Activated naive CD8-positive, alpha-beta T cell treated with anti-CD3 and anti-CD28 coated beads, Interleukin-2, amount 10 ng/mL, durations not matched to agents 7 days and 5 days (primary cell): ENCODE results near the gene THBS2. TPM values are rescaled to one million over a fixed set of nuclear protein-coding genes. Genes with fewer than 3 reads are reported as not detected.
"Not testable (repeated sequence)": the region's sequence is repeated elsewhere in the genome, so short reads cannot be mapped to it uniquely, and the experiment has no call there.

Source experiments
- ATAC-seq: fragments of 150-1000 bp; cut with Tn5 transposase; one replicate; pipeline ENCODE4 v1.10.0; 2021; ENCODE audit warnings: low read depth, moderate library complexity
- POLR2A ChIA-PET: fragments of 350-600 bp; sonication (Branson Sonifier 250); formaldehyde crosslinking; loops from one replicate; lab custom pipeline; 2021; ENCODE audit warnings: antibody characterized with exemption; lab: Charles Lee
- DNase-seq: peaks from one replicate; pipeline ENCODE4 v3.0.0; 2021
- H3K27ac Mint-ChIP-seq: one replicate; pipeline ENCODE4 v1.8.0; 2022; ENCODE audit warnings: mild to moderate bottlenecking, mixed read lengths
- H3K27me3 Mint-ChIP-seq: one replicate; pipeline ENCODE4 v1.8.0; 2022; ENCODE audit warnings: mild to moderate bottlenecking, moderate library complexity, mixed read lengths
- H3K36me3 Mint-ChIP-seq: one replicate; pipeline ENCODE4 v1.8.0; 2021; ENCODE audit warnings: mild to moderate bottlenecking, mixed read lengths
- H3K4me1 Mint-ChIP-seq: one replicate; pipeline ENCODE4 v1.8.0; 2021; ENCODE audit warnings: mixed read lengths
- H3K4me3 Mint-ChIP-seq: one replicate; pipeline ENCODE4 v1.8.0; 2022; ENCODE audit warnings: mild to moderate bottlenecking, moderate library complexity, mixed read lengths
- H3K9me3 Mint-ChIP-seq: one replicate; pipeline ENCODE4 v1.8.0; 2021; ENCODE audit warnings: mixed read lengths
- total RNA-seq, 2 experiments: library from RNA; stranded (reverse); gene quantifications; one replicate each; pipeline ENCODE4 v1.2.3, GENCODE V29; 2021

The THBS2 gene
- not detected for total RNA-seq

GRCh38 chr6:169253337-169254238, at the start of gene THBS2:
Gene THBS2, minus strand, starts transcription at chr6:169253846. Its CDS starts 3,062 bp downstream, at chr6:169250784.
- DNase-seq: no peak
- Mint-ChIP-seq H3K9me3 (no peaks in the 10 kb centered on the region), H3K36me3 (no peaks in the 10 kb centered on the region), H3K27ac (no peak within 1 kb of the TSS), H3K4me3 (no peak within 1 kb of the TSS), H3K4me1 (peaks cover 3% of the 10 kb centered on the region), H3K27me3 (peaks cover 62% of the 10 kb centered on the region)
- ATAC-seq: no peak
- POLR2A ChIA-PET: no interaction called here

- peaks cover 24% of the 10 kb centered on the region for H3K27me3 Mint-ChIP-seq
- peaks cover 5% of the 10 kb centered on the region for H3K9me3 Mint-ChIP-seq
- H3K27ac Mint-ChIP-seq: no peak overlapping the region
- no peak for ATAC-seq
- H3K36me3 Mint-ChIP-seq: no peaks in the 10 kb centered on the region
- H3K4me3 Mint-ChIP-seq: no peak overlapping the region
- no peaks in the 10 kb centered on the region for H3K4me1 Mint-ChIP-seq
- POLR2A ChIA-PET: no interaction called here
- no peak for DNase-seq
These were observed 49.1 kb upstream of the THBS2 start for GRCh38 chr6:169302716-169303115.

GRCh38 chr6:169302255-169302654, 48.6 kb upstream of the THBS2 start:
- H3K4me1 Mint-ChIP-seq: no peaks in the 10 kb centered on the region
- H3K27me3 Mint-ChIP-seq: peaks cover 24% of the 10 kb centered on the region
- peaks cover 5% of the 10 kb centered on the region for H3K9me3 Mint-ChIP-seq
- ATAC-seq (no peak), DNase-seq (no peak)
- no peak overlapping the region for H3K4me3 Mint-ChIP-seq
- no peak overlapping the region for H3K27ac Mint-ChIP-seq
- H3K36me3 Mint-ChIP-seq: no peaks in the 10 kb centered on the region
- POLR2A ChIA-PET: no interaction called here

- Mint-ChIP-seq H3K27me3 (peaks cover 22% of the 10 kb centered on the region), H3K36me3 (no peaks in the 10 kb centered on the region), H3K4me3 (no peak overlapping the region), H3K4me1 (no peaks in the 10 kb centered on the region), H3K9me3 (peaks cover 4% of the 10 kb centered on the region), H3K27ac (no peak overlapping the region)
- DNase-seq (no peak), ATAC-seq (no peak)
- POLR2A ChIA-PET: no interaction called here
These were observed 47.3 kb upstream of the THBS2 start for GRCh38 chr6:169300916-169301315.

- H3K27ac Mint-ChIP-seq, H3K4me3 Mint-ChIP-seq, H3K36me3 Mint-ChIP-seq, DNase-seq, POLR2A ChIA-PET, H3K9me3 Mint-ChIP-seq, ATAC-seq, H3K4me1 Mint-ChIP-seq: not testable (repeated sequence)
- peaks cover 11% of the 10 kb centered on the region for H3K27me3 Mint-ChIP-seq
These were observed 45.0 kb upstream of the THBS2 start for GRCh38 chr6:169298626-169299025.

- Mint-ChIP-seq H3K36me3 (no peaks in the 10 kb centered on the region), H3K27ac (no peak overlapping the region), H3K27me3 (peaks cover 4% of the 10 kb centered on the region), H3K9me3 (peaks cover 4% of the 10 kb centered on the region), H3K4me3 (no peak overlapping the region), H3K4me1 (no peaks in the 10 kb centered on the region)
- DNase-seq (no peak), ATAC-seq (no peak)
- POLR2A ChIA-PET: no interaction called here
These were observed 43.0 kb upstream of the THBS2 start for GRCh38 chr6:169296622-169297021.

GRCh38 chr6:169296170-169296569, 42.5 kb upstream of the THBS2 start:
- no peak for DNase-seq

GRCh38 chr6:169293196-169293595, 39.5 kb upstream of the THBS2 start:
- no peak overlapping the region for H3K4me3 Mint-ChIP-seq
- ATAC-seq (no peak), DNase-seq (no peak)
- no peaks in the 10 kb centered on the region for H3K36me3 Mint-ChIP-seq
- no peaks in the 10 kb centered on the region for H3K4me1 Mint-ChIP-seq
- no peaks in the 10 kb centered on the region for H3K27me3 Mint-ChIP-seq
- H3K27ac Mint-ChIP-seq: no peak overlapping the region
- POLR2A ChIA-PET: no interaction called here
- peaks cover 2% of the 10 kb centered on the region for H3K9me3 Mint-ChIP-seq

More at GRCh38 chr6:169296170-169296569, 42.5 kb upstream of the THBS2 start:
- H3K27ac Mint-ChIP-seq: no peak overlapping the region
- POLR2A ChIA-PET: no interaction called here
- H3K4me1 Mint-ChIP-seq: no peaks in the 10 kb centered on the region
- peaks cover 4% of the 10 kb centered on the region for H3K9me3 Mint-ChIP-seq
- no peaks in the 10 kb centered on the region for H3K36me3 Mint-ChIP-seq
- no peak overlapping the region for H3K4me3 Mint-ChIP-seq
- peaks cover 4% of the 10 kb centered on the region for H3K27me3 Mint-ChIP-seq
- no peak for ATAC-seq

- Mint-ChIP-seq H3K9me3 (no peaks in the 10 kb centered on the region), H3K36me3 (no peaks in the 10 kb centered on the region), H3K27me3 (no peaks in the 10 kb centered on the region), H3K27ac (no peak overlapping the region), H3K4me3 (no peak overlapping the region), H3K4me1 (no peaks in the 10 kb centered on the region)
- POLR2A ChIA-PET: no interaction called here
- DNase-seq (no peak), ATAC-seq (no peak)
These were observed 38.9 kb upstream of the THBS2 start for GRCh38 chr6:169292338-169293124.

GRCh38 chr6:169291646-169292337, 38.1 kb upstream of the THBS2 start:
- no peak overlapping the region for H3K27ac Mint-ChIP-seq
- ATAC-seq (no peak), DNase-seq (no peak)
- H3K4me1 Mint-ChIP-seq: no peaks in the 10 kb centered on the region
- H3K9me3 Mint-ChIP-seq: no peaks in the 10 kb centered on the region
- no peaks in the 10 kb centered on the region for H3K36me3 Mint-ChIP-seq
- POLR2A ChIA-PET: no interaction called here
- H3K27me3 Mint-ChIP-seq: no peaks in the 10 kb centered on the region
- no peak overlapping the region for H3K4me3 Mint-ChIP-seq

- POLR2A ChIA-PET: no interaction called here
- H3K4me3 Mint-ChIP-seq: no peak overlapping the region
- H3K27ac Mint-ChIP-seq: no peak overlapping the region
- no peaks in the 10 kb centered on the region for H3K4me1 Mint-ChIP-seq
- H3K27me3 Mint-ChIP-seq: no peaks in the 10 kb centered on the region
- no peaks in the 10 kb centered on the region for H3K9me3 Mint-ChIP-seq
- DNase-seq (no peak), ATAC-seq (no peak)
- H3K36me3 Mint-ChIP-seq: no peaks in the 10 kb centered on the region
These were observed 37.5 kb upstream of the THBS2 start for GRCh38 chr6:169291148-169291547.

GRCh38 chr6:169289619-169290339, 36.1 kb upstream of the THBS2 start:
- no peak overlapping the region for H3K4me3 Mint-ChIP-seq
- H3K36me3 Mint-ChIP-seq: no peaks in the 10 kb centered on the region
- POLR2A ChIA-PET: interaction anchor here (0.7 kb wide), 1 partner anchor 202 kb away, joined by 3 read pairs; no protein-coding TSS in a partner anchor
- H3K27ac Mint-ChIP-seq: no peak overlapping the region
- ATAC-seq: no peak
- DNase-seq: no peak
- H3K27me3 Mint-ChIP-seq: no peaks in the 10 kb centered on the region
- H3K4me1 Mint-ChIP-seq: no peaks in the 10 kb centered on the region
- H3K9me3 Mint-ChIP-seq: no peaks in the 10 kb centered on the region

GRCh38 chr6:169289257-169289618, 35.6 kb upstream of the THBS2 start:
- no peak overlapping the region for H3K27ac Mint-ChIP-seq
- DNase-seq (no peak), ATAC-seq (no peak)
- POLR2A ChIA-PET: no interaction called here
- no peaks in the 10 kb centered on the region for H3K9me3 Mint-ChIP-seq
- no peaks in the 10 kb centered on the region for H3K27me3 Mint-ChIP-seq
- H3K36me3 Mint-ChIP-seq: no peaks in the 10 kb centered on the region
- H3K4me3 Mint-ChIP-seq: no peak overlapping the region
- no peaks in the 10 kb centered on the region for H3K4me1 Mint-ChIP-seq
